A172 (cell line): ENCODE data around the gene KIF13A. TPM values are rescaled to one million over a fixed set of nuclear protein-coding genes. Genes with fewer than 3 reads are reported as not detected.
"Not testable (repeated sequence)": the region's sequence is repeated elsewhere in the genome, so short reads cannot be mapped to it uniquely, and the experiment has no call there.

Experiments used
- DNase-seq: peaks from one replicate; pipeline ENCODE4 v3.0.0-alpha.2; 2015; ENCODE audit warnings: low spot score
- total RNA-seq: library from RNA; depleted of rRNA; stranded (reverse); fragments of >200 nt; shearing (Covaris generic); gene quantifications from 2 replicates; pipeline ENCODE4 v1.2.3, GENCODE V29; 2014

The KIF13A gene
- total RNA-seq, 1 experiment from 2014 or later = 25.9 TPM

DNA sequence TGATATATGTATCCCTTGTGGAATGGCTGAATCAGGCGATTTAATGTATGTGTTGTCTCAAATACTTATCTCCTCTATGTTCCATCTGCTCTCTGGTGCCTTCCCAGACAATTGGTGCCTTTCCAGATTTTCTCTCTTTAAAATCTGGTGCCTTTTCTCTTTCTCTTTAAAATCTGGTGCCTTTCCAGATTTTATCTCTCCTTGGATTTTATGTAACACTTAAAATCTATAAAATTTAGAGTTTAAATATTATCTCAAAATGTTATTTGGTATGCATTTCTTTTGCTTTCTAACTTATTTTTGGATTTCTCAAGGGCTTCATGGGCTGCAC, 116.3 kb downstream of the KIF13A start:
- DNase-seq = no peak

GRCh38 chr6:17870300-17871188, 116.9 kb downstream of the KIF13A start:
- DNase-seq = no peak

- DNase-seq = no peak
Observed at GRCh38 chr6:17869753-17870050, 117.7 kb downstream of the KIF13A start.

DNA sequence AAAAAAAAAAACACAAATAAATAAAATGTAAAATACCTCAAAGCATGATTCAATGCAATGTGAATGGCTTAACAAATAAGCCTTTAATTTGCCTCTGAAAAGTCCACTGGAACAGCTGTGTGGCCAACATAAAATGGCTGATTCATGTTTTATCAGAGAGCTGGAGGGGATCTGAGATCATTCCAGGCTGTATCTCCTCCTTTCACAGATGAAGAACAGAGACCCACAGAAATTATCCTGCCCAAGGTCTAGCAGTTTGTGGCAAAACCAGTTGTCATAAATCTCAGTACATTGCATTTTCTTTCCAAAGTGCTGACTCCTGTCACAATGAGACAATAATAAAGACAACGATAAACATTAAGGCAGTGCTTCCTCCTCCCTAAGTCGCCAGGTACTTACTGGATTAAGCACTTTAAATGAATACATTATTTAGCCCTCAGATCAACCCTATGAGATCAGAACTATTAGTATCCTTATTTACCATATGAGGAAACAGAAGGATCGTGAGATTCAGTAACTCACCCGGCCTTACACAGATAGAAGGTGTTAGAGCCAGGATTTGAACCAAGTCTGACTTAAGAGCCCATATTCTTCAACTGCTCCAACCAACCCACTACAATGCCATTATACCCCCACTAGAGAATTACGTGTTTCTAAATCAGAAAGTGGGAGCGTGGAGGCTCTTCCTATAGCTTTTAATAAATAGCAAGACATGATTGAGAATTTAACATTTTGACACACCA, 118.3 kb downstream of the KIF13A start:
- peak; percentile 56 for DNase-seq

DNA sequence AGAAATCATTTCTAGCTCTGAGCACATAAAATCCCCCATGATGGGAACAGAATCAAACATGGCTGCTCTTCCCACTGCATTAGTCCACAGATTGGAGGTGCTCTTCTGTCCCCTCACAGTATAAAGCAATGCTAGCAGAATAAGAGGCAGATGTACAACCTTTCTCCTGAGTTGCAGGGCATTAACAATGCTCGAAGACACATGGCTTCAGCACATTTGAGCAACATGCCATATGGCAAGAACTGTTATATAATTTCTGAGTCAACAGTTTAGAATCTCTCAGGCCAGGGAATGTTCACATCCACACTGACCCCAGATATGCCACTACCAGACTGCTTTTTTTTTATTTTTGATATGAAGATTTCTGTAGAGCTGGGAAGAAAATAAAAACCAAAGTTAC, 119.6 kb downstream of the KIF13A start:
- peak; percentile 55 for DNase-seq

DNA sequence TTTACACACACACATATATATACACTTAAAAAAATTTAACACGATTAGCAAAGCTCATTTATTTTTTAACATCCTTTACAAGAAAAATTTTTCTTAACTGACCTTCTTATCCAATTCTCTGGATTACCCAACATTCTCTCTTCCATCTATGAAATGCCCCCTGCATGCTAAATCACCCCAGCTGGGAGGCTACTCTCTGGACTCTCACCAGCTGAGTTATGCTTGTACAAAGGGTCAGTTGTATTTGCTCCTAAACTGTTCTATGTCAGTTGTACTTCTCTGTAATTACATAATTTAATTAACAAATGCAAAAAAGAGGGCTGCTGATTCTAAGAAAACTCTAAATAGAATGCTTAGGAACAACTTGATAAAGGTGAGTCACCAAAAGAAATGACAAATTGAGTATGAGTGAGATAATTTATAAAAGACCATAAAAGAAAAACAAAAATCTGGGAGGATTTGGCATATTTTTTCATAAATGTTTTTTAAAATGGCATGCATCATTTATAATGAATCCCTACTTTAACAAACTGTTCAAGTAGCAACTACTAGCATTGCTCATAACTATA, 120.5 kb downstream of the KIF13A start:
- DNase-seq = no peak

- peak; percentile 96 for DNase-seq
Observed at GRCh38 chr6:17865798-17866725, 121.4 kb downstream of the KIF13A start.

DNA sequence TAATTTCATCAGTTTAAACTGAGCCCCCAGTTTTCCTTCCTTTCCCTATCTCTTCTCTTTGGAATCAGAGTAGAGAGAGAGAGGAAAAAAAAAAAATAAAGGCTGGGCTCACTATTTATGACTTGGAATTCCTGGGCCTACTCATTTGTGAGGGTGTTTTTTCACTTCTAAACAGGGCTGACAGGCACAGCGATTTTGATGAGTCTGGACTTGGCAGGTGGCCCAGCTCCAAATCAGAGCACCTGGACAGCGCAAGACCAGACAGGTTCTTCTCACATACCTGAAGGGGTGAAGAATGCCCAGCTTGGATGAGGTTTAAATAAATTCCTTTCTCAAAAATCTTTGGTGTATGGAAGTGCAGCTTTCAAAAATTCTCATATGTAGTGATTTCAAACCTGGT, 122.2 kb downstream of the KIF13A start:
- DNase-seq = peak; percentile 32

GRCh38 chr6:17863901-17864754, 123.3 kb downstream of the KIF13A start:
- peak; percentile 75 for DNase-seq

- DNase-seq = no peak
Observed at GRCh38 chr6:17861361-17861760, 126.1 kb downstream of the KIF13A start.

DNA sequence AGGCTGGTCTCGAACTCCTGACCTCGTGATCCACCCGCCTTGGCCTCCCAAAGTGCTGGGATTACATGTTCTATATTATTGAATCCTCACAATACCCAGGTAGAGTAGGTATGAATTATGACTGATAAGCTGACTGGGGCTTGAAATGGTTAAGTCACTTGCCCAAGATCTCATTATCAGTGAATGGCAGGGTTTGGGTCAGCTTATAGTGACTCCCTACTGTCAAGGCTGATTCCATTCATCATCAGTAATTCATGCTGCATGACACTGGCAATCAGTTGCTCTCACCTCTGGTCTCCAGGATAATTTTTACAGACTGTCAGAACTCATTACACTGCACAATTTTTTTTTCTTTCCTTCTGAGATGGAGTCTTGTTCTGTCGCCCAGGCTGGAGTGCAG, 127.6 kb downstream of the KIF13A start:
- DNase-seq = no peak

- DNase-seq = no peak
Observed at GRCh38 chr6:17858584-17858983, 128.9 kb downstream of the KIF13A start.

- not testable (repeated sequence) for DNase-seq
Observed at GRCh38 chr6:17857188-17857587, 130.2 kb downstream of the KIF13A start.

DNA sequence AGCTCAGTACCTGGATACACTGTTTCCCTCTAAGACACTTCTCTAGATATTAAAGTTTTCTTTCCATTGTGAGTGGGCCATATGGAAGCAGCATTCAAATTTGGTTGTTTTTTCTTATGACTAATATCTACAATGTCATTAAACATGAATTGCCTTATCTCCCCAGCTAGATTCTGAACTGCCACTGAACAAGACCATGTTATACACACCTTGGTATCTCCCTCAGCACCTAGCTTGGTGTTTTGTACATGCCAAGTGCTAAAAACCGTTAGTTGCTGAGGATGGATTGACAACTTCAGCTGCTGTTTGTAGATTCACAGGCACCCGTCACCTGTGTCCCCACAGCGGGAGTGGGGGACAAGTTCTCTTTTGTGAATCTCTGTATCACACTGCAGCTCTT, 131.1 kb downstream of the KIF13A start:
- DNase-seq = no peak

DNA sequence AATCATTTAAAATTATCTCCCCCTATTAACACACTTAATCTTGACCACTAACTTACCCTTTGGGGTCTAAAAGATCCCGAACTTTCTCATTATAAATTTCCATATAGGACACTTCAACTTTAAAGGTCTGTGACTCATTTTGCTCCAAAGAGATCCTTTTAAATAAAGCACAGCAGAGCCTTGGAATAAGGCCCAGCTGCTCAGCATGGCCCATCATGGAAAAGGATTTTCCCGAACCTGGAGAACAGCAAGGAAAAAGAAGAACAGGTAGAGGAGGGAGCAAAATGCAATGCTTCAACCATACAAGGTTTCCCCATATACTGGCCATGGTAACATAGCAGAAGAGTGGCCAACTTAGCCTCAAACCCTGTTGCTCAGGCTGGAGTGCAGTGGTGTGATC, 132.1 kb downstream of the KIF13A start:
- DNase-seq = no peak

- DNase-seq = no peak
Observed at GRCh38 chr6:17853533-17853932, 133.9 kb downstream of the KIF13A start.

DNA sequence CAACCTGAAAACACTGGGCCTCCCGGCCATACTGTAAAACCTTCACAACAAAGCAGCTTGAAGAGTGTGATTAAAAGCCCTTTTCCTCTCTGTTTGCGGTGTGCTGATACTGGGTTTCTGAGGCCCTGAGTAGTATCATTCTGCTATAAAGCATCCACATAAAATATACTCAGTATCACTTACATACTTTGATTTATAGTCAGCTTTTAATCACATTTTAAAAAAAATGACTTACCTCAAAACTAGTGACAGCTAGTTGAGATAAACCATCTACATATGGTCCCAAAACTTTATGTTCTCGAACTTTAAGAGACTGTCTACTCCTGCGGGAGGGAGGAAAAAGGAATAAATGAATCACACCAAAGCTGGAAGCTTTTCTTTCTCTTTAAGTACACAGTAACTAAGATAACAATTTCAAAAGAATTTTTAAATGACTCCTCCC, 135.7 kb downstream of the KIF13A start:
- DNase-seq = peak; percentile 13

DNA sequence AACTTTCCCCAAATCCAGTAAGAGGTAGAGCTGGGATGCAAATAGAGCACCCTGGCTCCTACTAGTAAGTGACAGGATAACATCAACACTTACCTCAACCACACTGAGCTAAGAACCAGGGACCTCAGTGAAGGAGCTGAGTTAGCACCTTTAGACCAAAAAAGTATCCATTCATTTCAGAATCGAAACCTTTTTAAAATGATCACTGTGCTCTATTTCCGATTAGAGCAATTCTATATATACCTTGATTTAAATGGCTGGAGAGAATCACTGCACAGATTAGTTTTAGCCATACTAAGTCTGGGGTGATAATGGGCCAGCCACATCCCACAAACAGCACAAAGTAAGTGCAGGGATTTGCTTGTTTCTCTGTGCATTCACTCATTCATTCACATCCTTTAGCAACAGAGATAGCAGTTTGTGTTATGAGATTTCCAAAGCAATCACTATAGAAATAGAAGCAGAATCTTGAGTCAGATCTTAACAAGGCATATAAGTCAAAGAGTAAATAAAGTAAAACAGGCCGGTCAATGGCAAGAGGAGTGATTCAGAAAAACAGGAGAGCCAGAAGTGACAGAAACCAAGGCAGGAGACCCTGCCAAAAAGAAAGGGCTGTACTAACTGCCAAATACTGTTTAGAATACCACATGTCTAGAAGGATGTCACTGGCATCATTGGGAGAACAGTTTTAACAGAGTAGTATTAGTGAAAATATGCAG, 136.3 kb downstream of the KIF13A start:
- DNase-seq = no peak

DNA sequence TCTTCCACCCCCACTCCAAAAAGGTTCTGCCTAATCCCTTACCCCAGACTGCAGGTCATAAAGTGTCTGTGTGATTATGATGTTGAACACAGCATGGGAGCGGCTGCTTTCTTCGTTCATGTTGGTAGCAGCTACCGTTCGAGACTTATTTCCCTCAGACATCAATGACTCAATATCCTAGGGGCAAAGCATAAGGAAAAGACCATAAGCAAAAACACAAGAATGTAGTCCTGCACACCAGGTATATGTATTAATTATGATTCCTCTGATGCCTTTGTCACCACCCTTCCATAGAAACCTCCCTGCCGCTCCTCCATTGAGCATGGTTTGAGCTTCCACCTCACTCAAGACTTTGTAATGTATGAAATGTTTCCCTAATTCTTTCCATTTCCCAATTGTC, 137.2 kb downstream of the KIF13A start:
- DNase-seq = no peak

DNA sequence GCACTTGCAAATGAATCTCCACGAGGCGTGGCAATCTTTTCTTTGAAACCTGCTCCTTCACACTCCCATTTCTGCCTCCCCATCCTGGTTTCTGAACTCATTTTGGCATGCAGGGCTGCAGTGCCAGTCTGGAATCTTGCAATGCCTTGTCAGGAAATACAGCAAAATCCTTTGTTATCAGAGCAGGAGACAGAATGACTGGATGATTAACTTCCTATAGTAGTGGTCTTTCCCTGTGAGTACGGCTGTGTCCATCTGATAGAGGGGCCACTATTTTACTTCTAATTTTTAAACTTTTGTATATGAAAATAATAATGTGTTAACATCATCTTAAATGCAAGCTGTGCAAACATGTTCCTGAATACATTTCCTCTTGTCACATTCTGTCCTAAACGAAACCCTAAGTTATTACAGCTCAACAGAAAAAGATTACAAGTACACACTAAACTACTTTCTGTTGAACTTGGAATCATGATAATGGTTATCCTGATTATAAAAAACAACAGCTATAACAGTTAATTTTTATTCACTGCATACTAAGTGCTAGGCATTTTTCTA, 140.2 kb downstream of the KIF13A start:
- no peak for DNase-seq
